ENCODE results near the gene RPL38. TPM values are rescaled to one million over a fixed set of nuclear protein-coding genes. Genes with fewer than 3 reads are reported as not detected.

RPL38 gene
- total RNA-seq, 2 donors from 2014 or later = 163 to 177 TPM

GRCh38 chr17:74257311-74257710 is 53.8 kb downstream of the RPL38 start:
- Histone ChIP-seq H3K27ac (no peak overlapping the region), H3K9me3 (no peaks in the 10 kb centered on the region), H3K27me3 (replicated peaks; ENCODE audit: insufficient read depth) (no peaks in the 10 kb centered on the region), H3K4me3 (no peak overlapping the region), H3K4me1 (ENCODE audit: control insufficient read depth in 1 of 2, low read depth in 2 of 2) (no peaks in the 10 kb centered on the region), H3K36me3 (peaks cover 2% of the 10 kb centered on the region)
- no peak for ATAC-seq (ENCODE audit: insufficient number of reproducible peaks, low FRiP score, low read depth)
- no peak for TF ChIP-seq CTCF (IDR thresholded peaks at IDR 0.05)
- no peak for DNase-seq (ENCODE audit: low spot score)

DNA sequence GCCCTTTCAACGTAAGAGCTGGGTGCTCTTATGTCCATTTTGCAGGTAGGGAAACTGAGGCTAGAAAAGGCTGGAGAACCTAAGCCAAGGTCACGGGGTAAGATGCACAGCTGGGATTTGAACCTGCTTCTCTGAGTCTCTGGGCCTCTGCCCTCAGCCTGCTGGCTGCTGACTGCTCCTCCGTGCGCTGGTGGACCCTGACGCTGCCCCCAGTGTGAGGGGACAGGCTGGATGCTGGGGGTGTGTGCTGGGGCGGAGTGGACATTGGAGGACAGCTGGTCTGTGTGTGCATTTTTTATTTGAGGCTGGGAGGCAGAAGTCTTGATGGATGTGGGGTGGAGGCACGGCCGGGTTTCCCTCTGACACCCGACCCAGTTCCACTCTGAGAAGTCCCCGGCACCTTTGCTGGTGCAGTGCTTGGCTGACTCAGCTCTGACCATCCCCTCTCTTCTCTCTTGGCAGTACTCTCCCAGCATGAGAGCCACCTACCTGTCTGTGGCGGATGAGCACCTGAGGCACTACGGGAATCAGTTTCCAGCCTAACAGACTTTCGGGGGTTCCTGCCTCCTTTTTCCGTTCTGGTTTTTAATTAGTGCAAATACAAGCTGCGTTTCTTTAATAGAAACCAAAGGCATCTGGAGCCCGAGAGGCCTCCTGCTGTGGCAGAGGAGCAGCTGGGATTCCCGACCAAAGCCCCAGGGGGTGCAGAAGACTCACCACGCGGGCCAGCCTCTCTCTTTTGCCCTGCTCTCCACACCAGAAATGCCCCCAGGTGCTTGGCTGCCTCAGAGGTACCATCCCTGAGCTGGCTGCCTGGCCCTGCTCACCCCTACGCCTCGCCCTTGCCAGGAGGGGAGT is 56.4 kb downstream of the RPL38 start:
- Histone ChIP-seq H3K27ac (no peak overlapping the region), H3K36me3 (peaks cover 2% of the 10 kb centered on the region), H3K4me3 (no peak overlapping the region), H3K4me1 (ENCODE audit: control insufficient read depth in 1 of 2, low read depth in 2 of 2) (no peaks in the 10 kb centered on the region), H3K27me3 (replicated peaks; ENCODE audit: insufficient read depth) (no peaks in the 10 kb centered on the region), H3K9me3 (no peaks in the 10 kb centered on the region)
- ATAC-seq (ENCODE audit: insufficient number of reproducible peaks, low FRiP score, low read depth) = no peak
- no peak for TF ChIP-seq CTCF (IDR thresholded peaks at IDR 0.05)
- no peak for DNase-seq (ENCODE audit: low spot score)

Other genes with a start within 250 kb of the RPL38 start
- gene TTYH2, start 9.9 kb downstream of the RPL38 start, total RNA-seq = 1 to 10 TPM; 2.4 to 3.3 TPM
- not detected for gene DNAI2, start 70.6 kb downstream of the RPL38 start, total RNA-seq
- under 1 TPM; 0.56 to 0.95 TPM for gene KIF19, start 122.5 kb downstream of the RPL38 start, total RNA-seq
- not detected for gene BTBD17, start 158.2 kb downstream of the RPL38 start, total RNA-seq
- gene GPR142, start 163.8 kb downstream of the RPL38 start, total RNA-seq = not detected
- gene GPRC5C, start 228.4 kb downstream of the RPL38 start, total RNA-seq = 10 to 100 TPM; 56.0 to 67.0 TPM